HL-60 (cell line): ENCODE data around the gene ZNF22.

Source experiments
- GABPA ChIP-seq: IDR thresholded peaks from 2 replicates; pipeline ENCODE4 v1.6.1; 2012; ENCODE audit warnings: low read depth
- POLR2AphosphoS5 ChIP-seq: IDR thresholded peaks from 2 replicates; pipeline ENCODE4 v1.6.1; 2012; ENCODE audit warnings: low read depth
- SPI1 ChIP-seq: IDR thresholded peaks from 2 replicates; pipeline ENCODE4 v1.6.1; 2012; ENCODE audit warnings: low read depth, mild to moderate bottlenecking, borderline replicate concordance
- TF ChIP-seq, protein P1 (sequence below): IDR thresholded peaks from 2 replicates; pipeline ENCODE4 v1.6.1; 2012; ENCODE audit warnings: low read depth; ENCODE audit not compliant: insufficient replicate concordance
- TF ChIP-seq, protein P2 (sequence below): IDR thresholded peaks from one replicate; pipeline ENCODE4 v1.5.1; 2011; ENCODE audit warnings: low read length, control low read depth, inconsistent platforms; ENCODE audit not compliant: insufficient read depth

DNA sequence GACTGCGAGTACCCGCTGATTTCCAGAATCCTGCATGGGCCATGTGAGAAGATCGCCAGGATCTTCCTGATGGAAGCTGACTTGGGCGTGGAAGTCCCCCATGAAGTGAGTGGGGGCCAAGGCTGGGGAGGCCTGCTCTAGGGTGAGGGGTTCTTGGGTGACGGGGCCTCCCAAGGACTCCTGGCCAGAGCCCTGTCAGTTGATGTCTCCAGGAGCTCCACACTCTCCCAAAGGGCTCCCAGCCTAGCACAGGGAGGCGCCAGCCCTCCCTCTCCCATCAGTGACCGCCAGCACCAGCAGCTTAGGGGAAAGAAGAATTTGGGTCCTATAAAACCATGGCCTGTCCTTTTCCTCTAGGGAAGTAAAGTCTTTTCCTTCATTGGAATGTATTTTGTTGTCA, 9.8 kb upstream of the ZNF22 start:
- TF ChIP-seq, protein P1, sequence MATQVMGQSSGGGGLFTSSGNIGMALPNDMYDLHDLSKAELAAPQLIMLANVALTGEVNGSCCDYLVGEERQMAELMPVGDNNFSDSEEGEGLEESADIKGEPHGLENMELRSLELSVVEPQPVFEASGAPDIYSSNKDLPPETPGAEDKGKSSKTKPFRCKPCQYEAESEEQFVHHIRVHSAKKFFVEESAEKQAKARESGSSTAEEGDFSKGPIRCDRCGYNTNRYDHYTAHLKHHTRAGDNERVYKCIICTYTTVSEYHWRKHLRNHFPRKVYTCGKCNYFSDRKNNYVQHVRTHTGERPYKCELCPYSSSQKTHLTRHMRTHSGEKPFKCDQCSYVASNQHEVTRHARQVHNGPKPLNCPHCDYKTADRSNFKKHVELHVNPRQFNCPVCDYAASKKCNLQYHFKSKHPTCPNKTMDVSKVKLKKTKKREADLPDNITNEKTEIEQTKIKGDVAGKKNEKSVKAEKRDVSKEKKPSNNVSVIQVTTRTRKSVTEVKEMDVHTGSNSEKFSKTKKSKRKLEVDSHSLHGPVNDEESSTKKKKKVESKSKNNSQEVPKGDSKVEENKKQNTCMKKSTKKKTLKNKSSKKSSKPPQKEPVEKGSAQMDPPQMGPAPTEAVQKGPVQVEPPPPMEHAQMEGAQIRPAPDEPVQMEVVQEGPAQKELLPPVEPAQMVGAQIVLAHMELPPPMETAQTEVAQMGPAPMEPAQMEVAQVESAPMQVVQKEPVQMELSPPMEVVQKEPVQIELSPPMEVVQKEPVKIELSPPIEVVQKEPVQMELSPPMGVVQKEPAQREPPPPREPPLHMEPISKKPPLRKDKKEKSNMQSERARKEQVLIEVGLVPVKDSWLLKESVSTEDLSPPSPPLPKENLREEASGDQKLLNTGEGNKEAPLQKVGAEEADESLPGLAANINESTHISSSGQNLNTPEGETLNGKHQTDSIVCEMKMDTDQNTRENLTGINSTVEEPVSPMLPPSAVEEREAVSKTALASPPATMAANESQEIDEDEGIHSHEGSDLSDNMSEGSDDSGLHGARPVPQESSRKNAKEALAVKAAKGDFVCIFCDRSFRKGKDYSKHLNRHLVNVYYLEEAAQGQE = no peak
- TF ChIP-seq, protein P2, sequence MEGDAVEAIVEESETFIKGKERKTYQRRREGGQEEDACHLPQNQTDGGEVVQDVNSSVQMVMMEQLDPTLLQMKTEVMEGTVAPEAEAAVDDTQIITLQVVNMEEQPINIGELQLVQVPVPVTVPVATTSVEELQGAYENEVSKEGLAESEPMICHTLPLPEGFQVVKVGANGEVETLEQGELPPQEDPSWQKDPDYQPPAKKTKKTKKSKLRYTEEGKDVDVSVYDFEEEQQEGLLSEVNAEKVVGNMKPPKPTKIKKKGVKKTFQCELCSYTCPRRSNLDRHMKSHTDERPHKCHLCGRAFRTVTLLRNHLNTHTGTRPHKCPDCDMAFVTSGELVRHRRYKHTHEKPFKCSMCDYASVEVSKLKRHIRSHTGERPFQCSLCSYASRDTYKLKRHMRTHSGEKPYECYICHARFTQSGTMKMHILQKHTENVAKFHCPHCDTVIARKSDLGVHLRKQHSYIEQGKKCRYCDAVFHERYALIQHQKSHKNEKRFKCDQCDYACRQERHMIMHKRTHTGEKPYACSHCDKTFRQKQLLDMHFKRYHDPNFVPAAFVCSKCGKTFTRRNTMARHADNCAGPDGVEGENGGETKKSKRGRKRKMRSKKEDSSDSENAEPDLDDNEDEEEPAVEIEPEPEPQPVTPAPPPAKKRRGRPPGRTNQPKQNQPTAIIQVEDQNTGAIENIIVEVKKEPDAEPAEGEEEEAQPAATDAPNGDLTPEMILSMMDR = no peak
- no peak for TF ChIP-seq SPI1
- TF ChIP-seq GABPA = no peak
- TF ChIP-seq POLR2AphosphoS5 = no peak
